ENCODE data around the gene RFXANK. TPM values are rescaled to one million over a fixed set of nuclear protein-coding genes. Genes with fewer than 3 reads are reported as not detected.

The RFXANK gene
- polyA plus RNA-seq, 2 of the 4 experiments (the other 2 are of a cell fraction), result 23.4 to 30.6 TPM

DNA sequence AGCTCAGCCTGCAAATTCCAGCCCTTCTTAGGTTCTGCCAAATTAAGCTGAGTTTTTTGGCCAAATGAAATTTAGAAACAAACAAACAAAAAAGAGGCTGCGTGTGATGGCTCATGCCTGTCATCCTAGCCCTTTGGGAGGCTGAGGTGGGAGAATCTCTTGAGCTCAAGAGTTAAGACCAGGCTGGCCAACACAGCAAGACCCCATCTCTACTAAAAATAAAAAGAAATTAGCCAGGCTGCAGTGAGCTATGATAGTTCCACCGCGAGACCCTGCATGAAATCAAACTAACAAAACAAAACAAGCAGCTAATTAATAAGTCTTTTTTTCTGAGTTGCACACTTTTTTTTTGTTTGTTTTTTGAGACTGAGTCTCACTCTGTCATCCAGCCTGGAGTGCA is 37.6 kb downstream of the RFXANK start:
- Histone ChIP-seq H3K27ac (no peak overlapping the region), H3K4me2 (no peak overlapping the region), H3K4me3 (no peak overlapping the region), H3K9me3 (peaks cover 8% of the 10 kb centered on the region; the same call in 2 of the 3 replicates), H3K4me1 (0 out of 3 replicates have a peak, but pooled peaks cover 5% of the 10 kb centered on the region)
- FAIRE-seq, result no peak
- ChIA-PET POLR2A (no interaction called here), CTCF (interaction anchor here (0.7 to 1.2 kb wide), 2 partner anchors 86 to 113 kb away, joined by 3 to 4 read pairs; no protein-coding TSS in a partner anchor)
- ATAC-seq, result no peak
- WGBS (ENCODE audit: missing lambda C conversion rate), result 46% methylated on average over 3 of the region's 3 CpGs
- no peak for DNase-seq (ENCODE audit: low read depth in 1 of 2, low spot score in 1 of 2)
- TF ChIP-seq NR3C1 (IDR thresholded peaks at IDR 0.05) (no peak), GATA3 (IDR thresholded peaks at IDR 0.05; ENCODE audit: borderline replicate concordance) (no peak), CBX8 (IDR thresholded peaks at IDR 0.05) (no peak), KDM1A (IDR thresholded peaks at IDR 0.05; ENCODE audit: low read depth) (no peak), ZNF302 (CRISPR knock-in tag; IDR thresholded peaks at IDR 0.05) (no peak), ZFP36 (IDR thresholded peaks at IDR 0.05; ENCODE audit: borderline replicate concordance, partially characterized antibody) (no peak), ESRRA (IDR thresholded peaks at IDR 0.05; ENCODE audit: borderline replicate concordance, low read length) (no peak)
- TF ChIP-seq, protein P1, sequence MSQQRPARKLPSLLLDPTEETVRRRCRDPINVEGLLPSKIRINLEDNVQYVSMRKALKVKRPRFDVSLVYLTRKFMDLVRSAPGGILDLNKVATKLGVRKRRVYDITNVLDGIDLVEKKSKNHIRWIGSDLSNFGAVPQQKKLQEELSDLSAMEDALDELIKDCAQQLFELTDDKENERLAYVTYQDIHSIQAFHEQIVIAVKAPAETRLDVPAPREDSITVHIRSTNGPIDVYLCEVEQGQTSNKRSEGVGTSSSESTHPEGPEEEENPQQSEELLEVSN (IDR thresholded peaks at IDR 0.05; ENCODE audit: borderline replicate concordance, low read depth), result no peak
- TF ChIP-seq, protein P2, sequence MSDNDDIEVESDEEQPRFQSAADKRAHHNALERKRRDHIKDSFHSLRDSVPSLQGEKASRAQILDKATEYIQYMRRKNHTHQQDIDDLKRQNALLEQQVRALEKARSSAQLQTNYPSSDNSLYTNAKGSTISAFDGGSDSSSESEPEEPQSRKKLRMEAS (IDR thresholded peaks at IDR 0.05), result no peak

DNA sequence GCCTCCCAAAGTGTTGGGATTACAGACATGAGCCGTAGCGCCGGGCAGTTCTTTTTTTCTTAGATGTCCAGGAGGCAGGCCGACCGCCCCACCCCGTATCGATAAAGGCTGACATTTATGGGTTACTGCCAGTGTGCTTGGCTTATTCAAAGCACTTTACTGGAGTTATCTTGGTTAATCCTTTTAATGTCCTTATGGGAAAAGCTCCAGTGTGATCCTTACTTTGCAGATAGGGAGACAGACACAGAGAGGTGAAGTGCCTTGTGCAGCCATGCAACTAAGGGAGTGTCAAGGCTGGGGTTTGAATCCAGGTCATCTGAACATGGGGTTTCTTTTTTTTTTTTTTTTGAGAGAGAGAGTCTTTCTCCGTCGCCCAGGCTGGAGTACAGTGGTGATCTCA is 38.9 kb downstream of the RFXANK start:
- WGBS (ENCODE audit: missing lambda C conversion rate), result 76% methylated on average over 9 of the region's 9 CpGs
- DNase-seq (ENCODE audit: low read depth in 1 of 2, low spot score in 1 of 2) (no peak), ATAC-seq (no peak), FAIRE-seq (no peak)
- POLR2A ChIA-PET, result interaction anchor here (0.6 kb wide), 1 partner anchor 28 kb away, joined by 3 read pairs; the partner anchor contains the start of gene NR2C2AP
- Histone ChIP-seq H3K4me3 (no peak overlapping the region), H3K27ac (no peak overlapping the region), H3K4me1 (no peaks in the 10 kb centered on the region), H3K9me3 (peaks cover 12% of the 10 kb centered on the region; the same call in 2 of the 3 replicates), H3K4me2 (no peak overlapping the region)
- TF ChIP-seq EP300 (IDR thresholded peaks at IDR 0.05) (no peak), FOSB (CRISPR knock-in tag; IDR thresholded peaks at IDR 0.05) (no peak), HOXB13 (CRISPR knock-in tag; IDR thresholded peaks at IDR 0.05; ENCODE audit: low read depth) (no peak), KDM1A (IDR thresholded peaks at IDR 0.05; ENCODE audit: low read depth) (no peak), TP53 (CRISPR knock-in tag; IDR thresholded peaks at IDR 0.05) (no peak), CBX2 (IDR thresholded peaks at IDR 0.05; ENCODE audit: borderline replicate concordance, low read depth) (no peak), HOXB5 (CRISPR knock-in tag; IDR thresholded peaks at IDR 0.05) (no peak), HDAC2 (IDR thresholded peaks at IDR 0.05) (no peak), MAZ (IDR thresholded peaks at IDR 0.05; ENCODE audit: borderline replicate concordance, low read depth, low read length) (no peak), POLR2AphosphoS2 (conservative IDR thresholded peaks at IDR 0.05; ENCODE audit: low read length) (no peak), HOXA7 (CRISPR knock-in tag; IDR thresholded peaks at IDR 0.05) (no peak), ZNF302 (CRISPR knock-in tag; IDR thresholded peaks at IDR 0.05) (no peak)
- TF ChIP-seq, protein P3, sequence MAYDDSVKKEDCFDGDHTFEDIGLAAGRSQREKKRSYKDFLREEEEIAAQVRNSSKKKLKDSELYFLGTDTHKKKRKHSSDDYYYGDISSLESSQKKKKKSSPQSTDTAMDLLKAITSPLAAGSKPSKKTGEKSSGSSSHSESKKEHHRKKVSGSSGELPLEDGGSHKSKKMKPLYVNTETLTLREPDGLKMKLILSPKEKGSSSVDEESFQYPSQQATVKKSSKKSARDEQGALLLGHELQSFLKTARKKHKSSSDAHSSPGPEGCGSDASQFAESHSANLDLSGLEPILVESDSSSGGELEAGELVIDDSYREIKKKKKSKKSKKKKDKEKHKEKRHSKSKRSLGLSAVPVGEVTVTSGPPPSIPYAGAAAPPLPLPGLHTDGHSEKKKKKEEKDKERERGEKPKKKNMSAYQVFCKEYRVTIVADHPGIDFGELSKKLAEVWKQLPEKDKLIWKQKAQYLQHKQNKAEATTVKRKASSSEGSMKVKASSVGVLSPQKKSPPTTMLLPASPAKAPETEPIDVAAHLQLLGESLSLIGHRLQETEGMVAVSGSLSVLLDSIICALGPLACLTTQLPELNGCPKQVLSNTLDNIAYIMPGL (CRISPR knock-in tag; IDR thresholded peaks at IDR 0.05; ENCODE audit: borderline replicate concordance), result no peak
- TF ChIP-seq, protein P4, sequence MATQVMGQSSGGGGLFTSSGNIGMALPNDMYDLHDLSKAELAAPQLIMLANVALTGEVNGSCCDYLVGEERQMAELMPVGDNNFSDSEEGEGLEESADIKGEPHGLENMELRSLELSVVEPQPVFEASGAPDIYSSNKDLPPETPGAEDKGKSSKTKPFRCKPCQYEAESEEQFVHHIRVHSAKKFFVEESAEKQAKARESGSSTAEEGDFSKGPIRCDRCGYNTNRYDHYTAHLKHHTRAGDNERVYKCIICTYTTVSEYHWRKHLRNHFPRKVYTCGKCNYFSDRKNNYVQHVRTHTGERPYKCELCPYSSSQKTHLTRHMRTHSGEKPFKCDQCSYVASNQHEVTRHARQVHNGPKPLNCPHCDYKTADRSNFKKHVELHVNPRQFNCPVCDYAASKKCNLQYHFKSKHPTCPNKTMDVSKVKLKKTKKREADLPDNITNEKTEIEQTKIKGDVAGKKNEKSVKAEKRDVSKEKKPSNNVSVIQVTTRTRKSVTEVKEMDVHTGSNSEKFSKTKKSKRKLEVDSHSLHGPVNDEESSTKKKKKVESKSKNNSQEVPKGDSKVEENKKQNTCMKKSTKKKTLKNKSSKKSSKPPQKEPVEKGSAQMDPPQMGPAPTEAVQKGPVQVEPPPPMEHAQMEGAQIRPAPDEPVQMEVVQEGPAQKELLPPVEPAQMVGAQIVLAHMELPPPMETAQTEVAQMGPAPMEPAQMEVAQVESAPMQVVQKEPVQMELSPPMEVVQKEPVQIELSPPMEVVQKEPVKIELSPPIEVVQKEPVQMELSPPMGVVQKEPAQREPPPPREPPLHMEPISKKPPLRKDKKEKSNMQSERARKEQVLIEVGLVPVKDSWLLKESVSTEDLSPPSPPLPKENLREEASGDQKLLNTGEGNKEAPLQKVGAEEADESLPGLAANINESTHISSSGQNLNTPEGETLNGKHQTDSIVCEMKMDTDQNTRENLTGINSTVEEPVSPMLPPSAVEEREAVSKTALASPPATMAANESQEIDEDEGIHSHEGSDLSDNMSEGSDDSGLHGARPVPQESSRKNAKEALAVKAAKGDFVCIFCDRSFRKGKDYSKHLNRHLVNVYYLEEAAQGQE (IDR thresholded peaks at IDR 0.05), result no peak
- CTCF ChIA-PET, result interaction anchor here (0.7 to 1.6 kb wide), 3 partner anchors 14 to 260 kb away, joined by 3 to 9 read pairs (median 4); no protein-coding TSS in a partner anchor
